A673 (cell line): ENCODE measurements around the gene WNK1. TPM values are rescaled to one million over a fixed set of nuclear protein-coding genes. Genes with fewer than 3 reads are reported as not detected.

ENCODE experiments used
- BruUV-seq: library from RNA; stranded (reverse); fragments of 400-500 nt; replicated peaks from 2 replicates; lab custom pipeline; 2021; lab: Mats Ljungman, UMichigan
- CTCF ChIA-PET: fragments of 300-600 bp; sonication (Branson Sonifier 250); formaldehyde crosslinking; loops from one replicate; lab custom pipeline; 2022; ENCODE audit warnings: antibody characterized with exemption; lab: Charles Lee
- POLR2A ChIA-PET: fragments of 300-600 bp; sonication (Branson Sonifier 250); formaldehyde crosslinking; loops from one replicate; lab custom pipeline; 2022; ENCODE audit warnings: antibody characterized with exemption; ENCODE audit not compliant: low non-redundant PET; lab: Charles Lee
- DNase-seq: peaks from one replicate; pipeline ENCODE4 v3.0.0-alpha.2; 2015; ENCODE audit warnings: low spot score
- H3K27ac ChIP-seq: fragments of 200-600 bp; sonication (generic); 2 replicates; pipeline ENCODE4 v1.5.1; 2016; ENCODE audit warnings: mixed run types, low read depth, mild to moderate bottlenecking, mixed read lengths, antibody characterized with exemption, low read length; ENCODE audit not compliant: poor library complexity, severe bottlenecking
- H3K27me3 ChIP-seq: fragments of 200-600 bp; sonication (generic); replicated peaks from 2 replicates; pipeline ENCODE4 v1.6.1; 2017; ENCODE audit warnings: mixed run types, low read depth, mild to moderate bottlenecking, mixed read lengths, antibody characterized with exemption, low read length; ENCODE audit not compliant: insufficient read depth, poor library complexity
- H3K36me3 ChIP-seq: fragments of 200-600 bp; sonication (generic); 2 replicates; pipeline ENCODE4 v1.6.1; 2016; ENCODE audit warnings: mixed run types, mild to moderate bottlenecking, mixed read lengths, antibody characterized with exemption, low read length; ENCODE audit not compliant: insufficient read depth, poor library complexity, severe bottlenecking
- H3K4me1 ChIP-seq: fragments of 200-600 bp; sonication (generic); 2 replicates; pipeline ENCODE4 v1.6.1; 2017; ENCODE audit warnings: mixed run types, mild to moderate bottlenecking, mixed read lengths, antibody characterized with exemption, low read length; ENCODE audit not compliant: insufficient read depth, poor library complexity, severe bottlenecking
- H3K4me3 ChIP-seq: fragments of 200-600 bp; sonication (generic); 2 replicates; pipeline ENCODE4 v1.5.1; 2016; ENCODE audit warnings: low read depth, mixed run types, mild to moderate bottlenecking, mixed read lengths, low read length; ENCODE audit not compliant: poor library complexity, severe bottlenecking
- H3K9me3 ChIP-seq: fragments of 200-600 bp; sonication (generic); 2 replicates; pipeline ENCODE4 v1.6.1; 2016; ENCODE audit warnings: mixed run types, low read depth, mild to moderate bottlenecking, mixed read lengths, antibody characterized with exemption, low read length; ENCODE audit not compliant: poor library complexity, severe bottlenecking
- CTCF ChIP-seq: fragments of 300-800, 200-600 bp; sonication (generic); conservative IDR thresholded peaks from 2 replicates; pipeline ENCODE4 v1.5.1; 2017; ENCODE audit warnings: low read depth, mild to moderate bottlenecking, antibody characterized with exemption, low read length, moderate library complexity, mixed read lengths
- EZH2 ChIP-seq: fragments of 200-600 bp; sonication (generic); IDR thresholded peaks from 2 replicates; pipeline ENCODE4 v1.6.1; 2017; ENCODE audit warnings: borderline replicate concordance, low read depth, mild to moderate bottlenecking, mixed read lengths, antibody characterized with exemption, low read length; ENCODE audit not compliant: poor library complexity, severe bottlenecking
- intact Hi-C: fragments of 100-400 bp; cut with micrococcal nuclease; formaldehyde crosslinking; loops from one replicate; pipeline ENCODE4 v1.10.0; 2022; ENCODE audit not compliant: unreplicated experiment
- total RNA-seq: library from RNA; stranded (reverse); gene quantifications from 2 replicates; pipeline ENCODE4 v1.2.3, GENCODE V29; 2021

WNK1 gene
- total RNA-seq, 1 experiment from 2014 or later: 161 TPM

GRCh38 chr12:817941-818600 lies 65.7 kb downstream of the WNK1 start:
- no peak overlapping the region for H3K4me3 ChIP-seq
- no peak for DNase-seq
- no TSS peak for BruUV-seq
- CTCF ChIA-PET: interaction anchor here (0.6 to 1.0 kb wide), 3 partner anchors 131 to 275 kb away, joined by 3 to 5 read pairs (median 3); partner anchors contain the start of gene RAD52
- H3K36me3 ChIP-seq: peaks cover 19% of the 10 kb centered on the region
- TF ChIP-seq CTCF (no peak), EZH2 (no peak)
- intact Hi-C loops: loop anchor here (5.0 to 10.0 kb wide), 3 partner anchors 129 to 764 kb away; partner anchors contain the start of gene RAD52
- H3K27ac ChIP-seq: peak overlapping the region; percentile 15
- no peaks in the 10 kb centered on the region for H3K27me3 ChIP-seq
- H3K4me1 ChIP-seq: peaks cover 18% of the 10 kb centered on the region
- peaks cover 5% of the 10 kb centered on the region for H3K9me3 ChIP-seq
- POLR2A ChIA-PET: no interaction called here

- Histone ChIP-seq H3K4me3 (no peak overlapping the region), H3K27me3 (no peaks in the 10 kb centered on the region), H3K9me3 (peaks cover 9% of the 10 kb centered on the region), H3K4me1 (peaks cover 18% of the 10 kb centered on the region), H3K36me3 (peaks cover 23% of the 10 kb centered on the region), H3K27ac (peak overlapping the region; percentile 15)
- no TSS peak for BruUV-seq
- ChIA-PET POLR2A (no interaction called here), CTCF (no interaction called here)
- intact Hi-C loops: loop anchor here (5.0 to 10.0 kb wide), 3 partner anchors 129 to 764 kb away; partner anchors contain the start of gene RAD52
- TF ChIP-seq CTCF (0 out of 2 replicates have a peak, but pooled peaks have one; percentile 8), EZH2 (no peak)
- DNase-seq: no peak
Measured at GRCh38 chr12:818733-819132, 66.4 kb downstream of the WNK1 start.

GRCh38 chr12:820336-820735 lies 68.0 kb downstream of the WNK1 start:
- no peak for DNase-seq
- ChIA-PET CTCF (no interaction called here), POLR2A (no interaction called here)
- TF ChIP-seq EZH2: no peak
- no peak for TF ChIP-seq CTCF
- Histone ChIP-seq H3K27ac (no peak overlapping the region), H3K27me3 (no peaks in the 10 kb centered on the region), H3K9me3 (peaks cover 9% of the 10 kb centered on the region), H3K4me3 (no peak overlapping the region), H3K4me1 (peaks cover 18% of the 10 kb centered on the region), H3K36me3 (peaks cover 19% of the 10 kb centered on the region)
- intact Hi-C loops: no loop called here
- no TSS peak for BruUV-seq
